ENCODE data around the gene SPRED2. TPM values are rescaled to one million over a fixed set of nuclear protein-coding genes. Genes with fewer than 3 reads are reported as not detected.

Gene SPRED2
- total and polyA plus RNA-seq, 2 of the 8 experiments (the other 6 are each of a cell fraction or from before 2014, with no cell fraction given), result 15.3 to 22.5 TPM

- TF ChIP-seq SRF (IDR thresholded peaks at IDR 0.05; ENCODE audit: low read depth, low read length), result no peak
- TF ChIP-seq MAX (IDR thresholded peaks at IDR 0.05), result no peak
- TF ChIP-seq, protein P1, sequence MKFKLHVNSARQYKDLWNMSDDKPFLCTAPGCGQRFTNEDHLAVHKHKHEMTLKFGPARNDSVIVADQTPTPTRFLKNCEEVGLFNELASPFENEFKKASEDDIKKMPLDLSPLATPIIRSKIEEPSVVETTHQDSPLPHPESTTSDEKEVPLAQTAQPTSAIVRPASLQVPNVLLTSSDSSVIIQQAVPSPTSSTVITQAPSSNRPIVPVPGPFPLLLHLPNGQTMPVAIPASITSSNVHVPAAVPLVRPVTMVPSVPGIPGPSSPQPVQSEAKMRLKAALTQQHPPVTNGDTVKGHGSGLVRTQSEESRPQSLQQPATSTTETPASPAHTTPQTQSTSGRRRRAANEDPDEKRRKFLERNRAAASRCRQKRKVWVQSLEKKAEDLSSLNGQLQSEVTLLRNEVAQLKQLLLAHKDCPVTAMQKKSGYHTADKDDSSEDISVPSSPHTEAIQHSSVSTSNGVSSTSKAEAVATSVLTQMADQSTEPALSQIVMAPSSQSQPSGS (IDR thresholded peaks at IDR 0.05; ENCODE audit: low read length), result no peak
- TF ChIP-seq SAP30 (IDR thresholded peaks at IDR 0.05; ENCODE audit: insufficient read depth, insufficient replicate concordance, low read length), result no peak
Measured at GRCh38 chr2:65420712-65421431, 11.5 kb downstream of the SPRED2 start (continued).

Measured in H1 (cell line).